HG03064 (cell line): Measurements from ENCODE around the gene AURKB.
"Not testable (repeated sequence)": the region's sequence is repeated elsewhere in the genome, so short reads cannot be mapped to it uniquely, and the experiment has no call there.

Source experiments
- ATAC-seq: cut with Tn5 transposase; IDR thresholded peaks from one replicate; pipeline ENCODE4 v1.9.1; 2021; ENCODE audit warnings: low read depth; ENCODE audit not compliant: unreplicated experiment

The AURKB gene

GRCh38 chr17:8209907-8210760, at the start of gene AURKB:
AURKB (minus strand) TSS chr17:8210575; CDS start chr17:8210224, 351 bp downstream.
- ATAC-seq = peak; percentile 58

- no peak for ATAC-seq
These were observed 47.4 kb upstream of the AURKB start for GRCh38 chr17:8257801-8258200.

DNA sequence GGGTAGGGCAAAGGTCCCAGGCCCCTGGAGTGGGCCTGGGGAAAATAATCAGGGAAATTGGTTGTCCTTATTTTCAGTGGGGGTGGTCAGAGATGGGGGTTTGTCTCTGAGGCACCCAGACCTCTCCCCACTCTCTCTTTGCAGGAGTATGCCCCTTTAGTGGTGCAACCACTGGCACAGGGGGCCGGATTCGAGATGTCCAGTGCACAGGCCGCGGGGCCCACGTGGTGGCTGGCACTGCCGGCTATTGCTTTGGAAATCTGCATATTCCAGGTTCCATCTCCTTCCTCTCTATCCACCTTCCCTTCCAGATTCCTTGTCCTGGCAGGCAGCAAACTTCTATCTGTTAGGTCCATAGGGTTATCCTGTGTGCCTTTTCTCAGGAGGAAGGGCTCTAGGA, 46.3 kb upstream of the AURKB start:
- no peak for ATAC-seq

GRCh38 chr17:8256291-8256690, 45.9 kb upstream of the AURKB start:
- no peak for ATAC-seq

DNA sequence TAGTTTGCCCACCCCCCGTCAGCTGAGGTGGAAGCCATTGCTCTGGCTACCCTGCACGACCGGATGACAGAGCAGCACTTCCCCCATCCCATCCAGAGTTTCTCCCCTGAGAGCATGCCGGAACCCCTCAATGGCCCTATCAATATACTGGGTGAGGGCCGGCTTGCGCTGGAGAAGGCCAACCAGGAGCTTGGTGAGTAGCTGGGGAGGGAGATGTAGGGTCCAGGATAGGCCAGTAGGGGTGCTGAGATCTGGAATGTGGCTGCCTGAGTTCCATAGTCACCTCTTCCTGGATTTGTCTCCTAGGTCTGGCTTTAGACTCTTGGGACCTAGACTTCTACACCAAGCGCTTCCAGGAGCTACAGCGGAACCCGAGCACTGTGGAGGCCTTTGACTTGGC, 45.1 kb upstream of the AURKB start:
- no peak for ATAC-seq

- no peak for ATAC-seq
These were observed 44.5 kb upstream of the AURKB start for GRCh38 chr17:8254881-8255280.

- no peak for ATAC-seq
These were observed 43.4 kb upstream of the AURKB start for GRCh38 chr17:8253801-8254200.

GRCh38 chr17:8251411-8251810, 41.0 kb upstream of the AURKB start:
- ATAC-seq = not testable (repeated sequence)

- ATAC-seq = no peak
These were observed 39.5 kb upstream of the AURKB start for GRCh38 chr17:8249621-8250500.

DNA sequence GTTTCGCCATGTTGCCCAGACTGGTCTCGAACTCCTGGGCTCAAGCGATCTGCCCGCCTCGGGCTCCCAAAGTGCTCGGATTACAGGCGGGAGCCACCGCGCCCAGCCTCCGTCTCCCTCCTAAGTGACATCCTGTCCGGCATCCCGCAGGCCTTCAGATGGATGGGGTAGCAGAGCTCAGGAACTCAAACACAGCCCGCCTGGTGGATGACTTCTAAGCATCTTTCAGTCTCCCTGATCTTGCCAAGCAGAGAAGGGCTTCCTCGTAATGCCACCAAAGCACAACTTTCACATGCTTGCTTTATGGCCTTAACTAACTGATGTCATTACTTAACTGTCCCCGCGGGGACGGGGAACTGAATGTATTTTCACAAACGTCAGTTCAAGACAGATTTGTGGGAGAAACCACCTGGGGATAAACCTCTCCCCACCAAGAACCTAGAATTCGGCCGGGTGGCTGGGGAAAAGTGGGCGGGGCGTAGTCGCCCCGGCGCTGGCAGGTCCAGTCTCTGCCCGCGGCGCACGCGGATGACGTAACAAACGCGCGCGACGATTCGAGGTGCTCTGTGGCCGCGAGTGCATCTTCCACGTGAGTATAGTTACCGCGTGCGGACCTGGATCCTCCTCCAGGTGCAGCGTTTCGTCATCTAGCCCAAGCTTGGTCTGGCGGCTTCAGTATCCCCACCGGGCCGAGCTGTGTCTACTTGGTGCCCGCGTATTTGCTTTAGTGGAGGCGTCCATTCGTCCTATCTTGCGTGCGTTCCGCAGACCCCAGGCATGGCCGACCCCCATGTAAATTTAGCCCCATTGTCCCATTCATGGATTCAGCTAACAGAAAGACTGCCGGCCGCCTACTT, 38.6 kb upstream of the AURKB start, which contains the start of gene PFAS:
Gene PFAS (plus strand): TSS at position 539 of the 857 bp plus-strand sequence. CDS start 4,649 bp downstream, outside the sequence.
- ATAC-seq = no peak

GRCh38 chr17:8244768-8245167, 34.4 kb upstream of the AURKB start:
- no peak for ATAC-seq

GRCh38 chr17:8243827-8244226, 33.5 kb upstream of the AURKB start:
- ATAC-seq = no peak

- ATAC-seq = no peak
These were observed 27.5 kb upstream of the AURKB start for GRCh38 chr17:8237886-8238285.

DNA sequence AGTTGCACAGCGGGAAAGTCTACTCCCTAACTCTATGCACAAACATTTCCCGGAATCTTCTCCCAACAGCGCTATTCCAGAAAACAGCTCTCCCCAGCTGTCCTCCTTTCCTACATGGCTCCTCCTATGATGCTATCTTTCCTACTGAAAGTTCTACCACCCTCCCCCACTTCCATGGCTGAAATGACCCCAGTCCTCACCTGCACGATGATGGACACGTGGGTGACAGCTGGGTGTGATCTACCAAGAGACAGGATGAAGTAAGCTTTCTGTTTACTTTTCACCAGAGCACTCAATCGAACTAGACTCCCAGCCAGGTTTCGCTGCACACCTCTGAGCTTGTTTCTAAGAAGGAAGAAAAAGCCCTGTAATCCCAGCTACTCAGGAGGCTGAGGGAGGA, 26.8 kb upstream of the AURKB start:
- no peak for ATAC-seq

- ATAC-seq = no peak
These were observed 25.3 kb upstream of the AURKB start for GRCh38 chr17:8235676-8236075.

GRCh38 chr17:8234361-8235270, 24.2 kb upstream of the AURKB start:
- ATAC-seq = no peak

GRCh38 chr17:8231701-8232100, 21.3 kb upstream of the AURKB start:
- no peak for ATAC-seq

GRCh38 chr17:8227238-8227581, 16.8 kb upstream of the AURKB start:
- ATAC-seq = no peak

- ATAC-seq = no peak
These were observed 16.3 kb upstream of the AURKB start for GRCh38 chr17:8226536-8227237.
